Upper lobe of left lung (tissue), 6 donors: Measurements from ENCODE around the gene ZNF485. TPM values are rescaled to one million over a fixed set of nuclear protein-coding genes. Genes with fewer than 3 reads are reported as not detected.
A peak's percentile ranks its signal among the peaks of the same experiment; 100 is the strongest.

Experiments used
- ATAC-seq, 2 donors: fragments of 200-7000 bp; cut with Tn5 transposase; one replicate each; pipeline ENCODE4 v1.9.1; 2022; ENCODE audit warnings: mild to moderate bottlenecking in 2 of 2, moderate library complexity in 2 of 2; ENCODE audit not compliant: low FRiP score in 2 of 2
- DNase-seq, 2 donors: peaks; one replicate each; pipeline ENCODE4 v3.0.0-alpha.2; 2019 to 2020
- H3K27ac ChIP-seq, 4 donors: fragments of 200-600 bp; sonication (generic); one replicate each; pipeline ENCODE4 v1.5.1; 2016 to 2019
- H3K27me3 ChIP-seq, 4 donors: fragments of 200-600 bp; sonication (generic); one replicate each; pipeline ENCODE4 v1.5.1; 2017 to 2019
- H3K36me3 ChIP-seq, 4 donors: fragments of 200-600 bp; sonication (generic); one replicate each; pipeline ENCODE4 v1.5.1; 2016 to 2019
- H3K4me1 ChIP-seq, 4 donors: fragments of 200-600 bp; sonication (generic); one replicate each; pipeline ENCODE4 v1.5.1; 2018 to 2019
- H3K4me3 ChIP-seq, 4 donors: fragments of 200-600 bp; sonication (generic); one replicate each; pipeline ENCODE4 v1.5.1; 2017 to 2019; ENCODE audit warnings: mild to moderate bottlenecking in 2 of 4, moderate library complexity in 1 of 4
- H3K9me3 ChIP-seq, 4 donors: fragments of 200-600 bp; sonication (generic); one replicate each; pipeline ENCODE4 v1.5.1; 2018 to 2019
- CTCF ChIP-seq, 6 experiments: fragments of 450-650 bp in 4 of 6; fragments of 200-600 bp in 2 of 6; sonication (generic) in 2 of 6; IDR thresholded peaks; one replicate each; pipeline ENCODE4 v1.5.1; 2016 to 2019; ENCODE audit warnings: antibody characterized with exemption in 6 of 6
- EP300 ChIP-seq, 4 donors: sonication (generic); formaldehyde crosslinking; IDR thresholded peaks; one replicate each; pipeline ENCODE4 v1.5.1; 2017; ENCODE audit warnings: antibody characterized with exemption in 4 of 4, control low read depth in 2 of 4
- POLR2A ChIP-seq, 4 donors: fragments of 450-650 bp; IDR thresholded peaks; one replicate each; pipeline ENCODE4 v1.5.1; 2016 to 2017; ENCODE audit warnings: antibody characterized with exemption in 4 of 4, mild to moderate bottlenecking in 2 of 4
- POLR2AphosphoS5 ChIP-seq, 2 donors: sonication (generic); formaldehyde crosslinking; IDR thresholded peaks; one replicate each; pipeline ENCODE4 v1.5.1; 2017; ENCODE audit warnings: antibody characterized with exemption in 2 of 2
- WGBS, 2 donors: methylation state at CpG; one replicate each; pipeline ENCODE4 v1.1.5; 2017 to 2018; 5-methylcytosine and 5-hydroxymethylcytosine counted together
- total RNA-seq, 6 donors: library from RNA; depleted of rRNA in 4 of 6; stranded (reverse); fragments of >200 nt in 4 of 6; gene quantifications; one replicate each; pipeline versions ENCODE4 v1.1.0 to v1.2.1, GENCODE V29; 2016 to 2021
- donor health status: DM: no; HTN: no; CAD: no; lungs with moderate emphysema.
- donor health status: DM: no; HTN: yes; CAD: no; lungs with severe emphysema.

ZNF485 gene
- total RNA-seq, 6 donors from 2014 or later = 2.1 to 7.7 (median 3.2) TPM

- Histone ChIP-seq H3K9me3 (no peaks in the 10 kb centered on the region), H3K27me3 (no peaks in the 10 kb centered on the region), H3K27ac (no peak overlapping the region), H3K36me3 (no peaks in the 10 kb centered on the region), H3K4me1 (peaks cover 4 to 15% (median 9%) of the 10 kb centered on the region in 4 donors), H3K4me3 (no peak overlapping the region)
- DNase-seq (no peak), ATAC-seq (no peak)
- TF ChIP-seq EP300 (IDR thresholded peaks at IDR 0.05) (no peak), CTCF (IDR thresholded peaks at IDR 0.05) (no peak), POLR2A (IDR thresholded peaks at IDR 0.05) (no peak), POLR2AphosphoS5 (IDR thresholded peaks at IDR 0.05) (no peak)
- WGBS, 2 donors = 91 to 92% methylated on average over 5 of the region's 5 CpGs
Measured at GRCh38 chr10:43591303-43591904, 14.8 kb upstream of the ZNF485 start.

- H3K9me3 ChIP-seq = no peaks in the 10 kb centered on the region
- H3K27me3 ChIP-seq = no peaks in the 10 kb centered on the region
- H3K4me3 ChIP-seq = peak overlapping the region in 3 of 4 donors; percentile 21 to 40 (median 33)
- ATAC-seq = peak in 1 of 2 donors; percentile 36
- DNase-seq = no peak
- 5 to 10% methylated on average over 4 to 8 of the region's 8 CpGs for WGBS, 2 donors
- no peak overlapping the region for H3K27ac ChIP-seq
- H3K36me3 ChIP-seq = no peaks in the 10 kb centered on the region
- peaks cover 4 to 15% (median 9%) of the 10 kb centered on the region in 4 donors for H3K4me1 ChIP-seq
- TF ChIP-seq POLR2A (IDR thresholded peaks at IDR 0.05) = no peak
- no peak for TF ChIP-seq POLR2AphosphoS5 (IDR thresholded peaks at IDR 0.05)
- no peak for TF ChIP-seq CTCF (IDR thresholded peaks at IDR 0.05)
Measured at GRCh38 chr10:43594944-43595589, 11.2 kb upstream of the ZNF485 start.

- Histone ChIP-seq H3K9me3 (no peaks in the 10 kb centered on the region), H3K4me1 (peaks cover 4 to 15% (median 9%) of the 10 kb centered on the region in 4 donors), H3K4me3 (peak overlapping the region in 1 of 4 donors; percentile 33), H3K27me3 (no peaks in the 10 kb centered on the region), H3K36me3 (no peaks in the 10 kb centered on the region), H3K27ac (no peak overlapping the region)
- DNase-seq = no peak
- TF ChIP-seq CTCF (IDR thresholded peaks at IDR 0.05) = no peak
- TF ChIP-seq EP300 (IDR thresholded peaks at IDR 0.05) = no peak
- no peak for TF ChIP-seq POLR2A (IDR thresholded peaks at IDR 0.05)
- TF ChIP-seq POLR2AphosphoS5 (IDR thresholded peaks at IDR 0.05) = no peak
- WGBS, 2 donors = 56 to 75% methylated on average over 6 to 7 of the region's 7 CpGs
- peak; percentile 16 to 19 for ATAC-seq
Measured at GRCh38 chr10:43595739-43596298, 10.4 kb upstream of the ZNF485 start.

- 79 to 81% methylated on average over 4 of the region's 4 CpGs for WGBS, 2 donors
- DNase-seq = no peak
- no peaks in the 10 kb centered on the region for H3K9me3 ChIP-seq
- H3K27ac ChIP-seq = no peak overlapping the region
- H3K4me1 ChIP-seq = peaks cover 4 to 15% (median 9%) of the 10 kb centered on the region in 4 donors
- no peak overlapping the region for H3K4me3 ChIP-seq
- H3K36me3 ChIP-seq = no peaks in the 10 kb centered on the region
- no peaks in the 10 kb centered on the region for H3K27me3 ChIP-seq
- no peak for TF ChIP-seq POLR2AphosphoS5 (IDR thresholded peaks at IDR 0.05)
- TF ChIP-seq CTCF (IDR thresholded peaks at IDR 0.05) = no peak
- no peak for TF ChIP-seq EP300 (IDR thresholded peaks at IDR 0.05)
- TF ChIP-seq POLR2A (IDR thresholded peaks at IDR 0.05) = no peak
- ATAC-seq = no peak
Measured at GRCh38 chr10:43596546-43596945, 9.7 kb upstream of the ZNF485 start.
